Measurements from ENCODE around the gene JDP2.

GRCh38 chr14:75479770-75480600 is 52.2 kb downstream of the JDP2 start:
- TF ChIP-seq CTCF (IDR thresholded peaks at IDR 0.05) (no peak), EZH2 (IDR thresholded peaks at IDR 0.05; ENCODE audit: borderline replicate concordance, insufficient read depth, low read depth, low read length, poor library complexity, severe bottlenecking) (no peak)

Data from B cell (primary cell).